HepG2 (cell line): ENCODE results near the gene GNAS.

Experiments used
- MAZ ChIP-seq, 2 experiments: sonication (generic) in 1 of 2; formaldehyde crosslinking in 1 of 2; IDR thresholded peaks; 2 replicates each; pipeline versions ENCODE4 v1.5.0 to v1.6.1; 2012 to 2020; ENCODE audit warnings: low read depth in 2 of 2, mild to moderate bottlenecking in 2 of 2, borderline replicate concordance in 1 of 2, improper control_type of control experiment in 1 of 2, low read length in 1 of 2, missing genetic modification reagents in 1 of 2, moderate library complexity in 1 of 2
- ZEB1 ChIP-seq: IDR thresholded peaks from 2 replicates; pipeline ENCODE4 v1.6.1; 2012; ENCODE audit warnings: mild to moderate bottlenecking, low read depth, inconsistent platforms; ENCODE audit not compliant: insufficient replicate concordance
- TF ChIP-seq, protein P1 (sequence below): sonication (generic); formaldehyde crosslinking; IDR thresholded peaks from 2 replicates; pipeline ENCODE4 v1.5.1; 2020; ENCODE audit warnings: mild to moderate bottlenecking, missing genetic modification reagents

DNA sequence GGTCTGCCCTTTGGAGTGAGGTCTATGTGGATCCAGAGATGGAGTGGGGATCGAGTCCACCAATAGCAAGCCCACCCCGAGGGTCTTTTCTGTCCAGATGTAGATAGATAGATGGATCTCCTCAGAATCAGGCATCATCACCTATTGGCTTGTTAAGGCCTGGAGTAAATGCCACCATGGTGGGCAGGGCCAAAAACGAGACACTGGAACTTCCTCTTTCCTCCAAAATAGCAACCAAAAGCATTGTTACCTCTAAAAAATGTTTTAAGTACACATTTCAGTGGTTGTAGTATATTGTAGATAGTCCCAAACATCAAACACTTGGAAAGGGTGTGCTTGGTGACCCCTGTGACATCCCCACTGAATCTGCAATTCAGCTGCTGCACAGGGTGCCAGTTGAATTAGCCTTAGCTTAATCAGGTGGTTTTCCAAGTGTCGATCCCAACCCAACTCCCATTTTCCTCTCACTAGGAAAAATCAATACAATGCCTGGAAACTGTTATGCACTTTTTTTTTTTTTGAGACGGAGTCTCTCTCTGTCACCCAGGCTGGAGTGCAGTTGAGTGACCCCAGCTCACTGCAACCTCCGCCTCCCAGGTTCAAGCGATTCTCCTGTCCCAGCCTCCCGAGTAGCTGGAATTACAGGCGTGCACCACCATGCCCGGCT lies 93.6 kb downstream of the GNAS start:
- TF ChIP-seq ZEB1 (no peak), MAZ (IDR thresholded peaks at IDR 0.05; ENCODE audit: borderline replicate concordance, low read depth, low read length) (no peak), MAZ (CRISPR knock-in tag; IDR thresholded peaks at IDR 0.05; ENCODE audit: low read depth) (no peak)
- TF ChIP-seq, protein P1, sequence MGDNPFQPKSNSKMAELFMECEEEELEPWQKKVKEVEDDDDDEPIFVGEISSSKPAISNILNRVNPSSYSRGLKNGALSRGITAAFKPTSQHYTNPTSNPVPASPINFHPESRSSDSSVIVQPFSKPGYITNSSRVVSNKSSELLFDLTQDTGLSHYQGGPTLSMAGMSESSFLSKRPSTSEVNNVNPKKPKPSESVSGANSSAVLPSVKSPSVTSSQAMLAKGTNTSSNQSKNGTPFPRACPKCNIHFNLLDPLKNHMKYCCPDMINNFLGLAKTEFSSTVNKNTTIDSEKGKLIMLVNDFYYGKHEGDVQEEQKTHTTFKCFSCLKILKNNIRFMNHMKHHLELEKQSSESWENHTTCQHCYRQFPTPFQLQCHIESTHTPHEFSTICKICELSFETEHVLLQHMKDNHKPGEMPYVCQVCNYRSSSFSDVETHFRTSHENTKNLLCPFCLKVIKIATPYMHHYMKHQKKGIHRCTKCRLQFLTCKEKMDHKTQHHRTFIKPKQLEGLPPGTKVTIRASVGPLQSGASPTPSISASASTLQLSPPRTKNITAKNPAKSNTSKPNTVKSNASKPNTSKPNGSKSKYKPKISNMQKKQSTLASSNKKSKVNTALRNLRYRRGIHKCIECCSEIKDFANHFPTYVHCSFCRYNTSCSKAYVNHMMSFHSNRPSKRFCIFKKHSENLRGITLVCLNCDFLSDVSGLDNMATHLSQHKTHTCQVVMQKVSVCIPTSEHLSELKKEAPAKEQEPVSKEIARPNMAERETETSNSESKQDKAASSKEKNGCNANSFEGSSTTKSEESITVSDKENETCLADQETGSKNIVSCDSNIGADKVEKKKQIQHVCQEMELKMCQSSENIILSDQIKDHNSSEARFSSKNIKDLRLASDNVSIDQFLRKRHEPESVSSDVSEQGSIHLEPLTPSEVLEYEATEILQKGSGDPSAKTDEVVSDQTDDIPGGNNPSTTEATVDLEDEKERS (CRISPR knock-in tag) = no peak
